Activated CD4-positive, CD25-positive, alpha-beta regulatory T cell treated with anti-CD3 and anti-CD28 coated beads, Interleukin-2, amount 50 U/mL, for 72 hours (primary cell): ENCODE measurements around the gene CD37.
"Not testable (repeated sequence)": the region's sequence is repeated elsewhere in the genome, so short reads cannot be mapped to it uniquely, and the experiment has no call there.

Experiments used
- DNase-seq: peaks from one replicate; pipeline ENCODE4 v3.0.0; 2021

Gene CD37

GRCh38 chr19:49335071-49335783 is at the start of gene CD37:
Gene CD37 (plus strand): TSS chr19:49335406. CDS start chr19:49335541, 135 bp downstream.
- peak; percentile 58 for DNase-seq

GRCh38 chr19:49287141-49287770 is 48.0 kb upstream of the CD37 start:
- DNase-seq: no peak

- not testable (repeated sequence) for DNase-seq
Measured at GRCh38 chr19:49288205-49288604, 47.0 kb upstream of the CD37 start.

- DNase-seq: not testable (repeated sequence)
Measured at GRCh38 chr19:49289286-49289685, 45.9 kb upstream of the CD37 start.

- no peak for DNase-seq
Measured at GRCh38 chr19:49290517-49290916, 44.7 kb upstream of the CD37 start.

- no peak for DNase-seq
Measured at GRCh38 chr19:49294401-49294800, 40.8 kb upstream of the CD37 start.

GRCh38 chr19:49295208-49295880 is 39.9 kb upstream of the CD37 start:
- no peak for DNase-seq

GRCh38 chr19:49297403-49297802 is 37.8 kb upstream of the CD37 start:
- no peak for DNase-seq

GRCh38 chr19:49298653-49299052 is 36.6 kb upstream of the CD37 start:
- DNase-seq: not testable (repeated sequence)

- DNase-seq: peak; percentile 87
Measured at GRCh38 chr19:49301165-49301865, 33.9 kb upstream of the CD37 start.

GRCh38 chr19:49301866-49302252 is 33.3 kb upstream of the CD37 start:
- no peak for DNase-seq

- DNase-seq: not testable (repeated sequence)
Measured at GRCh38 chr19:49306734-49307133, 28.5 kb upstream of the CD37 start.

- no peak for DNase-seq
Measured at GRCh38 chr19:49309087-49309486, 26.1 kb upstream of the CD37 start.

GRCh38 chr19:49315111-49315510 is 20.1 kb upstream of the CD37 start:
- no peak for DNase-seq

GRCh38 chr19:49316284-49316683 is 18.9 kb upstream of the CD37 start:
- DNase-seq: no peak

GRCh38 chr19:49318296-49318695 is 16.9 kb upstream of the CD37 start:
- no peak for DNase-seq

- DNase-seq: no peak
Measured at GRCh38 chr19:49324801-49325576, 10.2 kb upstream of the CD37 start, which contains the start of gene SLC6A16. Gene SLC6A16 (minus strand): TSS chr19:49325191. CDS start chr19:49311347, 13,844 bp downstream.

GRCh38 chr19:49325756-49326155 is 9.4 kb upstream of the CD37 start:
- DNase-seq: not testable (repeated sequence)

GRCh38 chr19:49326165-49326704 is 9.0 kb upstream of the CD37 start:
- no peak for DNase-seq

GRCh38 chr19:49327878-49328544 is 7.2 kb upstream of the CD37 start:
- DNase-seq: peak; percentile 48

- no peak for DNase-seq
Measured at GRCh38 chr19:49328741-49329140, 6.5 kb upstream of the CD37 start.

GRCh38 chr19:49331187-49331586 is 4.0 kb upstream of the CD37 start:
- DNase-seq: not testable (repeated sequence)
